H9 (cell line): ENCODE measurements around the gene ENHO. TPM values are rescaled to one million over a fixed set of nuclear protein-coding genes. Genes with fewer than 3 reads are reported as not detected.

Experiments used
- DNase-seq: peaks from one replicate; pipeline ENCODE4 v3.0.0-alpha.2; 2017
- H2AFZ ChIP-seq: one replicate; pipeline ENCODE4 v1.6.1; 2013; ENCODE audit warnings: mild to moderate bottlenecking, low read length, control low read depth, moderate library complexity
- H2AK5ac ChIP-seq: 2 replicates; pipeline ENCODE4 v1.6.1; 2013; ENCODE audit warnings: low read length, control low read depth, mixed read lengths; ENCODE audit not compliant: insufficient read length
- H2BK120ac ChIP-seq: one replicate; pipeline ENCODE4 v1.6.1; 2013; ENCODE audit warnings: low read depth, mild to moderate bottlenecking, low read length, control low read depth, inconsistent platforms; ENCODE audit not compliant: poor library complexity, severe bottlenecking
- H2BK12ac ChIP-seq: 2 replicates; pipeline ENCODE4 v1.6.1; 2013; ENCODE audit warnings: low read length, control low read depth, mixed read lengths, low read depth; ENCODE audit not compliant: insufficient read length
- H2BK15ac ChIP-seq: 2 replicates; pipeline ENCODE4 v1.6.1; 2013; ENCODE audit warnings: low read depth, low read length, control low read depth
- H2BK20ac ChIP-seq: one replicate; pipeline ENCODE4 v1.6.1; 2013; ENCODE audit warnings: low read depth, mild to moderate bottlenecking, low read length, control low read depth, inconsistent platforms; ENCODE audit not compliant: poor library complexity, severe bottlenecking
- H2BK5ac ChIP-seq: 2 replicates; pipeline ENCODE4 v1.6.1; 2013; ENCODE audit warnings: low read length, control low read depth, mixed read lengths; ENCODE audit not compliant: insufficient read length
- H3K14ac ChIP-seq: 2 replicates; pipeline ENCODE4 v1.6.1; 2013; ENCODE audit warnings: low read length, control low read depth; ENCODE audit not compliant: insufficient read depth
- H3K18ac ChIP-seq: 2 replicates; pipeline ENCODE4 v1.6.1; 2013; ENCODE audit warnings: low read depth, mild to moderate bottlenecking, mixed read lengths, low read length, control low read depth; ENCODE audit not compliant: insufficient read length
- H3K23ac ChIP-seq: 2 replicates; pipeline ENCODE4 v1.6.1; 2013; ENCODE audit warnings: low read length, control low read depth, mixed read lengths, low read depth; ENCODE audit not compliant: insufficient read length
- H3K23me2 ChIP-seq: 2 replicates; pipeline ENCODE4 v1.6.1; 2013; ENCODE audit warnings: low read depth, mild to moderate bottlenecking, mixed read lengths, low read length, control low read depth; ENCODE audit not compliant: insufficient read length, poor library complexity, severe bottlenecking
- H3K27ac ChIP-seq: 2 replicates; pipeline ENCODE4 v1.5.1; 2013; ENCODE audit warnings: low read length, control low read depth, mixed read lengths, low read depth; ENCODE audit not compliant: insufficient read length
- H3K27me3 ChIP-seq: 2 replicates; pipeline ENCODE4 v1.6.1; 2013; ENCODE audit warnings: low read length, control low read depth, inconsistent platforms; ENCODE audit not compliant: insufficient read depth
- H3K4ac ChIP-seq: 2 replicates; pipeline ENCODE4 v1.6.1; 2013; ENCODE audit warnings: low read depth, mild to moderate bottlenecking, control low read depth, inconsistent platforms, low read length, moderate library complexity
- H3K4me1 ChIP-seq: 2 replicates; pipeline ENCODE4 v1.6.1; 2013; ENCODE audit warnings: low read length, control low read depth, inconsistent platforms; ENCODE audit not compliant: insufficient read depth
- H3K4me2 ChIP-seq: 2 replicates; pipeline ENCODE4 v1.6.1; 2013; ENCODE audit warnings: low read length, control low read depth, mixed read lengths; ENCODE audit not compliant: insufficient read length, insufficient read depth
- H3K56ac ChIP-seq: 2 replicates; pipeline ENCODE4 v1.6.1; 2013; ENCODE audit warnings: low read depth, mild to moderate bottlenecking, mixed read lengths, low read length, control low read depth; ENCODE audit not compliant: insufficient read length
- H3K79me1 ChIP-seq: 2 replicates; pipeline ENCODE4 v1.6.1; 2013; ENCODE audit warnings: low read depth, mild to moderate bottlenecking, moderate library complexity, low read length, control low read depth, inconsistent platforms; ENCODE audit not compliant: insufficient read depth, poor library complexity, severe bottlenecking
- H3K79me2 ChIP-seq: 2 replicates; pipeline ENCODE4 v1.6.1; 2013; ENCODE audit warnings: low read length, control low read depth, inconsistent platforms; ENCODE audit not compliant: insufficient read depth
- H3K9ac ChIP-seq: 2 replicates; pipeline ENCODE4 v1.6.1; 2013; ENCODE audit warnings: low read length, control low read depth, mixed read lengths; ENCODE audit not compliant: insufficient read length; ENCODE audit errors: extremely low read depth
- H3K9me3 ChIP-seq: one replicate; pipeline ENCODE4 v1.6.1; 2013; ENCODE audit warnings: low read depth, low read length, inconsistent platforms; ENCODE audit not compliant: control insufficient read depth
- H3T11ph ChIP-seq: one replicate; pipeline ENCODE4 v1.6.1; 2013; ENCODE audit warnings: mild to moderate bottlenecking, low read length, control low read depth, inconsistent platforms
- H4K20me1 ChIP-seq: one replicate; pipeline ENCODE4 v1.6.1; 2013; ENCODE audit not compliant: control insufficient read depth, insufficient read length, insufficient read depth
- H4K5ac ChIP-seq: 2 replicates; pipeline ENCODE4 v1.6.1; 2013; ENCODE audit warnings: low read depth, mild to moderate bottlenecking, mixed read lengths, low read length, control low read depth; ENCODE audit not compliant: insufficient read length
- H4K8ac ChIP-seq: replicated peaks from 2 replicates; pipeline ENCODE4 v1.6.1; 2013; ENCODE audit warnings: low read length, control low read depth, mixed read lengths, low read depth; ENCODE audit not compliant: insufficient read length
- H4K91ac ChIP-seq: 2 replicates; pipeline ENCODE4 v1.6.1; 2013; ENCODE audit warnings: low read depth, mild to moderate bottlenecking, moderate library complexity, mixed read lengths, low read length, control low read depth; ENCODE audit not compliant: insufficient read length
- H3K27ac Mint-ChIP-seq, 3 experiments: 2 replicates in 2 of 3; 3 replicates in 1 of 3; pipeline ENCODE4 v1.8.0; 2020 to 2021; ENCODE audit warnings: mixed read lengths in 3 of 3, mild to moderate bottlenecking in 1 of 3, moderate library complexity in 1 of 3
- H3K27me3 Mint-ChIP-seq: 2 replicates; pipeline ENCODE4 v1.8.0; 2021; ENCODE audit warnings: low read depth, mild to moderate bottlenecking, moderate library complexity, mixed read lengths
- H3K36me3 Mint-ChIP-seq, 3 experiments: 2 replicates in 2 of 3; 3 replicates in 1 of 3; pipeline ENCODE4 v1.8.0; 2020 to 2021; ENCODE audit warnings: low read depth in 3 of 3, mixed read lengths in 3 of 3; ENCODE audit not compliant: insufficient read depth in 1 of 3
- H3K4me1 Mint-ChIP-seq, 2 experiments: 2 replicates each; pipeline ENCODE4 v1.8.0; 2020; ENCODE audit warnings: mixed read lengths in 2 of 2
- H3K4me3 Mint-ChIP-seq, 2 experiments: 2 replicates in 1 of 2; 3 replicates in 1 of 2; pipeline ENCODE4 v1.8.0; 2020 to 2021; ENCODE audit warnings: mild to moderate bottlenecking in 2 of 2, mixed read lengths in 2 of 2, moderate library complexity in 1 of 2
- H3K9me3 Mint-ChIP-seq, 2 experiments: 2 replicates in 1 of 2; 3 replicates in 1 of 2; pipeline ENCODE4 v1.8.0; 2020; ENCODE audit warnings: mild to moderate bottlenecking in 2 of 2, mixed read lengths in 2 of 2, moderate library complexity in 1 of 2
- CTCF ChIP-seq: fragments of 200-600 bp; sonication (generic); conservative IDR thresholded peaks from 3 replicates; pipeline ENCODE4 v1.8.0; 2021; ENCODE audit warnings: antibody characterized with exemption, mild to moderate bottlenecking
- WGBS: extraction: QIAGEN DNeasy Blood & Tissue Kit; methylation state at CpG from one replicate; pipeline ENCODE4 v1.1.7; 2013; ENCODE audit warnings: missing lambda C conversion rate, low lambda C conversion rate, mixed read lengths; ENCODE audit not compliant: insufficient read length; ENCODE audit errors: extremely low coverage; 5-methylcytosine and 5-hydroxymethylcytosine counted together
- total RNA-seq: library from RNA; stranded (reverse); gene quantifications from 2 replicates; pipeline ENCODE4 v1.2.1, GENCODE V29; 2021

Gene ENHO
- total RNA-seq, 1 experiment from 2014 or later = 14.5 TPM

- H3K4me2 ChIP-seq = no peak overlapping the region
- H3K79me2 ChIP-seq = no peaks in the 10 kb centered on the region
- no peaks in the 10 kb centered on the region for H3K79me1 ChIP-seq
- Mint-ChIP-seq H3K27me3 (peaks cover 45% of the 10 kb centered on the region), H3K27ac (no peak overlapping the region), H3K4me1 (peaks cover 10 to 17% of the 10 kb centered on the region in 2 experiments), H3K36me3 (peaks cover 0 to 3% (median 0%) of the 10 kb centered on the region in 3 experiments; a peak in 1 of 7 replicates), H3K9me3 (no peaks in the 10 kb centered on the region), H3K4me3 (peak overlapping the region in 1 of 2 experiments; percentile 41; a peak in 2 of 5 replicates)
- DNase-seq = no peak
- no peaks in the 10 kb centered on the region; the same call in 1 of the 2 replicates for H3K27me3 ChIP-seq
- peaks cover 4% of the 10 kb centered on the region for H4K20me1 ChIP-seq
- H3K9me3 ChIP-seq = no peaks in the 10 kb centered on the region
- no peak overlapping the region for H3K4ac ChIP-seq
- no peak overlapping the region for H3K27ac ChIP-seq
- H3K9ac ChIP-seq = no peak overlapping the region
- no peak overlapping the region for H3T11ph ChIP-seq
- no peak overlapping the region for H3K56ac ChIP-seq
- H4K5ac ChIP-seq = no peak overlapping the region
- no peak overlapping the region for H2AFZ ChIP-seq
- no peak overlapping the region for H3K18ac ChIP-seq
- no peak overlapping the region for H2BK5ac ChIP-seq
- H2BK120ac ChIP-seq = no peak overlapping the region
- no peak overlapping the region for H2BK15ac ChIP-seq
- no peak overlapping the region for H2BK20ac ChIP-seq
- no CpG with 5 or more reads among the region's 6 CpGs for WGBS
- peaks cover 10% of the 10 kb centered on the region for H3K23me2 ChIP-seq
- no peak overlapping the region for H4K8ac ChIP-seq
- H2BK12ac ChIP-seq = no peak overlapping the region
- H3K4me1 ChIP-seq = peaks cover 6% of the 10 kb centered on the region; the same call in 1 of the 2 replicates
- no peak overlapping the region for H3K14ac ChIP-seq
- no peak overlapping the region for H2AK5ac ChIP-seq
- TF ChIP-seq CTCF = no peak
- no peak overlapping the region for H3K23ac ChIP-seq
- H4K91ac ChIP-seq = no peak overlapping the region
Observed at GRCh38 chr9:34520505-34521385, 2.0 kb downstream of the ENHO start.
